GM12878 (cell line): Measurements from ENCODE around the gene ZNF827. TPM values are rescaled to one million over a fixed set of nuclear protein-coding genes. Genes with fewer than 3 reads are reported as not detected.

Experiments
- ATAC-seq: fragments of 200-7000 bp; cut with Tn5 transposase; 3 replicates; pipeline ENCODE4 v1.9.1; 2020; ENCODE audit warnings: mild to moderate bottlenecking, moderate library complexity
- BruUV-seq: library from RNA; stranded (reverse); fragments of 400-500 nt; replicated peaks from 2 replicates; lab custom pipeline; 2021; lab: Mats Ljungman, UMichigan
- CTCF ChIA-PET: fragments of 300-600 bp; sonication (Branson Sonifier 250); formaldehyde crosslinking; extraction: SDS; loops from one replicate; lab custom pipeline; 2021; ENCODE audit warnings: inconsistent platforms; lab: Yijun Ruan, JAX
- POLR2A ChIA-PET: fragments of 350-600 bp; formaldehyde crosslinking; extraction: SDS; loops from one replicate; lab custom pipeline; 2021; ENCODE audit warnings: inconsistent platforms; lab: Charles Lee
- RAD21 ChIA-PET: fragments of 300-600 bp; sonication (Branson Sonifier 250); formaldehyde crosslinking; loops from one replicate; lab custom pipeline; 2023; ENCODE audit warnings: antibody characterized with exemption; ENCODE audit not compliant: unreplicated experiment; lab: Charles Lee
- SMC1A ChIA-PET: fragments of 300-600 bp; sonication (Branson Sonifier 250); formaldehyde crosslinking; loops from one replicate; lab custom pipeline; 2023; ENCODE audit not compliant: unreplicated experiment, uncharacterized antibody; lab: Charles Lee
- DNase-seq: peaks from one replicate; pipeline ENCODE4 v3.0.0-alpha.2; 2011; ENCODE audit warnings: low read depth, low spot score
- FAIRE-seq: peaks from 3 replicates; lab custom pipeline; 2011; peaks lifted over from hg19 to GRCh38; lab: Jason Lieb, UNC
- H2AFZ ChIP-seq: 2 replicates; pipeline ENCODE4 v1.6.0; 2011; ENCODE audit warnings: low read depth, low read length, control low read depth; ENCODE audit not compliant: control insufficient read depth
- H3K27ac ChIP-seq: 2 replicates; pipeline ENCODE4 v1.5.1; 2011; ENCODE audit warnings: control low read depth; ENCODE audit not compliant: control insufficient read depth, insufficient read depth
- H3K27me3 ChIP-seq, 2 experiments: replicated peaks in 1 of 2; 2 replicates each; pipeline versions ENCODE4 v1.6.0 to v1.6.1; 2011; ENCODE audit warnings: low read length in 1 of 2; ENCODE audit not compliant: control insufficient read depth in 2 of 2, insufficient read depth in 2 of 2
- H3K36me3 ChIP-seq, 2 experiments: 2 replicates each; pipeline ENCODE4 v1.5.1; 2011; ENCODE audit warnings: low read length in 1 of 2; ENCODE audit not compliant: control insufficient read depth in 2 of 2, insufficient read depth in 2 of 2
- H3K4me1 ChIP-seq: 2 replicates; pipeline ENCODE4 v1.6.1; 2011; ENCODE audit warnings: mild to moderate bottlenecking, low read length, moderate library complexity, mixed read lengths; ENCODE audit not compliant: control insufficient read depth, insufficient read depth
- H3K4me2 ChIP-seq: 2 replicates; pipeline ENCODE4 v1.6.0; 2011; ENCODE audit warnings: control low read depth; ENCODE audit not compliant: control insufficient read depth, insufficient read depth
- H3K4me3 ChIP-seq: fragments of 200-600 bp; sonication (generic); 2 replicates; pipeline ENCODE4 v1.5.1; 2016
- H3K79me2 ChIP-seq: 2 replicates; pipeline ENCODE4 v1.6.0; 2011; ENCODE audit warnings: low read length; ENCODE audit not compliant: control insufficient read depth, insufficient read depth
- H3K9ac ChIP-seq: 2 replicates; pipeline ENCODE4 v1.8.0; 2011; ENCODE audit warnings: low read length, control low read depth, mixed read lengths; ENCODE audit not compliant: control insufficient read depth, insufficient read depth
- H3K9me3 ChIP-seq: replicated peaks from 3 replicates; pipeline ENCODE4 v1.5.1; 2011; ENCODE audit warnings: mild to moderate bottlenecking, low read length; ENCODE audit not compliant: control insufficient read depth, insufficient read depth
- H4K20me1 ChIP-seq: 2 replicates; pipeline ENCODE4 v1.6.0; 2011; ENCODE audit not compliant: control insufficient read depth, insufficient read depth
- ASH2L ChIP-seq: fragments of 300-600, 200-600 bp; sonication (generic); IDR thresholded peaks from 2 replicates; pipeline ENCODE4 v1.6.1; 2017; ENCODE audit warnings: low read depth, mild to moderate bottlenecking, borderline replicate concordance
- BMI1 ChIP-seq: fragments of 450-650 bp; IDR thresholded peaks from 2 replicates; pipeline ENCODE4 v1.6.1; 2016; ENCODE audit warnings: mild to moderate bottlenecking, moderate library complexity, borderline replicate concordance
- CEBPB ChIP-seq, 2 experiments: fragments of 150-350 bp in 1 of 2; IDR thresholded peaks; 2 replicates each; pipeline ENCODE4 v1.6.1; 2012 to 2014; ENCODE audit warnings: low read depth in 2 of 2, low read length in 2 of 2, borderline replicate concordance in 1 of 2, inconsistent platforms in 1 of 2
- FOS ChIP-seq: IDR thresholded peaks from 3 replicates; pipeline ENCODE4 v1.6.1; 2011; ENCODE audit warnings: borderline replicate concordance; ENCODE audit not compliant: insufficient read length; ENCODE audit errors: extremely low read depth
- GATAD2B ChIP-seq: fragments of 450-650 bp; conservative IDR thresholded peaks from 2 replicates; pipeline ENCODE4 v1.6.1; 2017; ENCODE audit warnings: low read depth, mild to moderate bottlenecking, moderate library complexity
- IKZF2 ChIP-seq, 2 experiments: fragments of 450-650 bp; IDR thresholded peaks; 2 replicates each; pipeline ENCODE4 v1.6.1; 2017; ENCODE audit warnings: mild to moderate bottlenecking in 2 of 2, moderate library complexity in 2 of 2
- IRF4 ChIP-seq: IDR thresholded peaks from 2 replicates; pipeline ENCODE4 v1.6.1; 2011; ENCODE audit warnings: low read depth, low read length
- JUNB ChIP-seq: IDR thresholded peaks from 2 replicates; pipeline ENCODE4 v1.6.1; 2016; ENCODE audit warnings: antibody characterized with exemption, mild to moderate bottlenecking
- JUND ChIP-seq: IDR thresholded peaks from 2 replicates; pipeline ENCODE4 v1.6.1; 2012; ENCODE audit warnings: low read depth, mild to moderate bottlenecking, low read length, improper control_type of control experiment, moderate library complexity
- MEF2B ChIP-seq: fragments of 450-650 bp; IDR thresholded peaks from 2 replicates; pipeline ENCODE4 v1.6.1; 2018; ENCODE audit warnings: mild to moderate bottlenecking, moderate library complexity; ENCODE audit not compliant: partially characterized antibody, poor library complexity, severe bottlenecking
- MYC ChIP-seq: IDR thresholded peaks from 2 replicates; pipeline ENCODE4 v1.6.1; 2011; ENCODE audit warnings: mild to moderate bottlenecking, low read length, moderate library complexity, inconsistent platforms; ENCODE audit not compliant: insufficient read depth, insufficient replicate concordance, insufficient read length, severe bottlenecking
- POU2F2 ChIP-seq: IDR thresholded peaks from 3 replicates; pipeline ENCODE4 v1.6.1; 2011; ENCODE audit warnings: low read depth, mild to moderate bottlenecking, low read length, borderline replicate concordance
- RB1 ChIP-seq: fragments of 450-650 bp; formaldehyde crosslinking; IDR thresholded peaks from 2 replicates; pipeline ENCODE4 v1.6.1; 2017; ENCODE audit warnings: mild to moderate bottlenecking, borderline replicate concordance
- RCOR1 ChIP-seq: conservative IDR thresholded peaks from 2 replicates; pipeline ENCODE4 v1.6.1; 2012; ENCODE audit warnings: low read depth, low read length, improper control_type of control experiment
- SREBF2 ChIP-seq: IDR thresholded peaks from 2 replicates; pipeline ENCODE4 v1.6.1; 2012; ENCODE audit warnings: mild to moderate bottlenecking, low read length
- ZNF207 ChIP-seq: fragments of 450-650 bp; IDR thresholded peaks from 2 replicates; pipeline ENCODE4 v1.6.1; 2014; ENCODE audit warnings: antibody characterized with exemption, mild to moderate bottlenecking, borderline replicate concordance
- WGBS: methylation state at CpG from one replicate; pipeline ENCODE4 v1.1.6; 2016; ENCODE audit warnings: low lambda C conversion rate; ENCODE audit not compliant: insufficient replicate concordance, insufficient coverage; ENCODE audit errors: missing lambda C conversion rate; 5-methylcytosine and 5-hydroxymethylcytosine counted together
- in situ Hi-C: fragments of 300-500 bp; cut with MboI; formaldehyde crosslinking; loops from 9 replicates; pipeline ENCODE4 v1.14.3; 2018; ENCODE audit warnings: mixed read lengths
- intact Hi-C: fragments of 100-400 bp; cut with micrococcal nuclease; formaldehyde crosslinking; loops from one replicate; pipeline ENCODE4 v1.14.2; 2022; ENCODE audit not compliant: unreplicated experiment
- polyA plus RNA-seq, 11 experiments: library from polyadenylated mRNA; depleted of rRNA in 4 of 11; unstranded in 6 of 11; stranded (reverse) in 5 of 11; fragments of >200 nt; fragmentation: Nextera tagmentation in 4 of 11; fragmentation: Illumina TruSeq in 1 of 11; extraction: Ambion mirVana in 4 of 11; extraction: Trizol in 1 of 11; gene quantifications; 1 replicate in 1 of 11; 2 replicates in 10 of 11; pipeline versions ENCODE4 v1.2.1 to v1.2.3, GENCODE V29; 2011 to 2016; ENCODE audit warnings: inconsistent platforms in 2 of 11, missing spikeins in 2 of 11, low read depth in 1 of 11
- total RNA-seq, 4 experiments: library from RNA; depleted of rRNA in 3 of 4; stranded (reverse); fragments of >200 nt in 3 of 4; fragmentation: Illumina TruSeq in 1 of 4; extraction: Trizol in 1 of 4; gene quantifications; 2 replicates each; pipeline versions ENCODE4 v1.2.1 to v1.2.3, GENCODE V29; 2013 to 2021
- TF ChIP-seq, protein P1 (sequence below): fragments of 450-650 bp; IDR thresholded peaks from 2 replicates; pipeline ENCODE4 v1.6.1; 2017; ENCODE audit warnings: mild to moderate bottlenecking
- TF ChIP-seq, protein P2 (sequence below): IDR thresholded peaks from 2 replicates; pipeline ENCODE4 v1.6.1; 2011; ENCODE audit warnings: borderline replicate concordance, low read depth, mild to moderate bottlenecking, moderate library complexity, mixed read lengths, low read length; ENCODE audit not compliant: insufficient read depth; ENCODE audit errors: extremely low read length
- TF ChIP-seq, protein P3 (sequence below): IDR thresholded peaks from 2 replicates; pipeline ENCODE4 v1.6.1; 2012; ENCODE audit warnings: low read depth, low read length, improper control_type of control experiment

The ZNF827 gene
- total and polyA plus RNA-seq, 10 of the 15 experiments (the other 5 are each of a cell fraction or from before 2014, with no cell fraction given) = 3.8 to 31.5 (median 13.6) TPM

DNA sequence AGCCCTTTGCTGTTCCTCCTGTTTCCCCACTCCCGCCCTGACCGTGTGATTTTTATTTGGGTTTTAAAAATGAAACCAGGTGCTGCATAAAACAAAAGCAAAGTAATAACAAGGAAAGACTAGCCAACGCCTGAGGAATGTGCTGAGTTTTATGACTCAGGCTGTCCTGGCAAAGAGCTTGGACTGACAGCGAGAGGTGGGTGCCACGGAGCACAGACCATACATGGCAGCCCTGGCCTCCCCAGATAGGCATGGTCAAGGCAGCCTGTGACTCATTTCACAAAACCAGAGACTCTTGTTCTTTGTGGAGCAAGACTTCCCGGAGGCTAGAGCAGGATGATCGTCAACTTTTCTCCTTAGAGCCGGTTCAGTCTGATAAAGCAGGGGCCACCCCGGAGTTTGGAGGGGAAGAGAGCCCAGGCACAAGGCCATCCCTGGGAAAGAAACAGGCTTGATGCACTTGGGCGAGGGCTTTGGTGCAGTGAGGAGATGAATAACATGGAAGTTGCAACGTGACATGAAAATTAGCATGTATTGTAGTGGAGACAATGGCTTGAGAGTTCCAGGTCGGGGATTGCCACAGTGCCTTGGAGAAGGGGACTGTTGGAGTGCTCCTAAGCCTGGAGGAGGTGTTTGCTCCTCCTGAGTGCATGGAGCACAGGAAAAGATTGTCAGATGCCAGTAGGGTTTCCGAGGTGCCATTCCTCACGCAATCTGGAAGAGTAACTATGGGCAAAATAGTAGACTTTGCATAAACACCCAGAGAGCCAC is 203.9 kb downstream of the ZNF827 start (continued):
- TF ChIP-seq, protein P1, sequence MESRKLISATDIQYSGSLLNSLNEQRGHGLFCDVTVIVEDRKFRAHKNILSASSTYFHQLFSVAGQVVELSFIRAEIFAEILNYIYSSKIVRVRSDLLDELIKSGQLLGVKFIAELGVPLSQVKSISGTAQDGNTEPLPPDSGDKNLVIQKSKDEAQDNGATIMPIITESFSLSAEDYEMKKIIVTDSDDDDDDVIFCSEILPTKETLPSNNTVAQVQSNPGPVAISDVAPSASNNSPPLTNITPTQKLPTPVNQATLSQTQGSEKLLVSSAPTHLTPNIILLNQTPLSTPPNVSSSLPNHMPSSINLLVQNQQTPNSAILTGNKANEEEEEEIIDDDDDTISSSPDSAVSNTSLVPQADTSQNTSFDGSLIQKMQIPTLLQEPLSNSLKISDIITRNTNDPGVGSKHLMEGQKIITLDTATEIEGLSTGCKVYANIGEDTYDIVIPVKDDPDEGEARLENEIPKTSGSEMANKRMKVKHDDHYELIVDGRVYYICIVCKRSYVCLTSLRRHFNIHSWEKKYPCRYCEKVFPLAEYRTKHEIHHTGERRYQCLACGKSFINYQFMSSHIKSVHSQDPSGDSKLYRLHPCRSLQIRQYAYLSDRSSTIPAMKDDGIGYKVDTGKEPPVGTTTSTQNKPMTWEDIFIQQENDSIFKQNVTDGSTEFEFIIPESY = no peak
- peak; percentile 42 to 60; a peak in 3 of 4 replicates for TF ChIP-seq IKZF2 (IDR thresholded peaks at IDR 0.05)
- TF ChIP-seq ASH2L = no peak
- peak; percentile 72 for TF ChIP-seq JUNB
- TF ChIP-seq IRF4 = peak; percentile 73; the same call in 1 of the 2 replicates
- TF ChIP-seq, all 136 proteins: peak for 11

DNA sequence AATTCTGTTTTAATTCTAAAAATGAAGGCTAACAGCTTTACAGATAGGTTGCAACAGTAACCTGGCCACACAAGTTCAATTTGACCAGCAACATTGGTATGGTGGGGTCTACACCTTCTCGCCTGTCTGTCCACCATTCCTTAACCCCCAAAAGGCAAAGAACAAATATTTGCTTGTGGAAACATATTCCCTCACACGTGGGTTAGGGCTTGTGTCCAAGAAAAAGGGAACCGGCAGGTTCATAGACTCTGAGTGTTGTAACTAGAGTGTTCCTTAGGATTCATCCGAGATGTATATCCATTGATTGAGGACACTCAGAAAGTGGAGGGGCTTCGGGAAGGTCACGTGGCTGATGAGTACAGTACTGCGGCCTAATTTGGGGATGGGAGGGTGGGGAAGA is 204.6 kb downstream of the ZNF827 start:
- no peak overlapping the region; the same call in 1 of the 2 replicates for H3K4me3 ChIP-seq
- no peak overlapping the region for H3K9ac ChIP-seq
- ChIA-PET RAD21 (interaction anchor here (1.5 kb wide), 1 partner anchor 110 kb away, joined by 4 read pairs; no protein-coding TSS in a partner anchor), SMC1A (no interaction called here), CTCF (no interaction called here), POLR2A (no interaction called here)
- H3K27ac ChIP-seq = no peak overlapping the region
- H3K9me3 ChIP-seq = no peaks in the 10 kb centered on the region
- intact Hi-C loops (loop anchor here (2.0 to 5.0 kb wide), 3 partner anchors 75 to 203 kb away; partner anchors contain the start of genes MMAA and ZNF827), in situ Hi-C loops (no loop called here)
- H3K27me3 ChIP-seq = no peaks in the 10 kb centered on the region; a peak in 1 of 4 replicates
- H3K36me3 ChIP-seq = no peaks in the 10 kb centered on the region
- FAIRE-seq (peak; percentile 61), DNase-seq (no peak), ATAC-seq (no peak)
- peak overlapping the region; percentile 56 for H3K4me2 ChIP-seq
- H3K79me2 ChIP-seq = no peaks in the 10 kb centered on the region
- BruUV-seq = no TSS peak
- peaks cover 16% of the 10 kb centered on the region for H3K4me1 ChIP-seq
- WGBS = 70% methylated on average over 7 of the region's 7 CpGs
- no peak overlapping the region for H2AFZ ChIP-seq
- no peaks in the 10 kb centered on the region for H4K20me1 ChIP-seq
- TF ChIP-seq, protein P2, sequence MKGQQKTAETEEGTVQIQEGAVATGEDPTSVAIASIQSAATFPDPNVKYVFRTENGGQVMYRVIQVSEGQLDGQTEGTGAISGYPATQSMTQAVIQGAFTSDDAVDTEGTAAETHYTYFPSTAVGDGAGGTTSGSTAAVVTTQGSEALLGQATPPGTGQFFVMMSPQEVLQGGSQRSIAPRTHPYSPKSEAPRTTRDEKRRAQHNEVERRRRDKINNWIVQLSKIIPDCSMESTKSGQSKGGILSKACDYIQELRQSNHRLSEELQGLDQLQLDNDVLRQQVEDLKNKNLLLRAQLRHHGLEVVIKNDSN = no peak
- no peak for TF ChIP-seq RCOR1
- no peak for TF ChIP-seq ZNF207
- TF ChIP-seq MYC = no peak
- no peak for TF ChIP-seq GATAD2B
- TF ChIP-seq SREBF2 = no peak
- TF ChIP-seq POU2F2 = no peak
- TF ChIP-seq, protein P3, sequence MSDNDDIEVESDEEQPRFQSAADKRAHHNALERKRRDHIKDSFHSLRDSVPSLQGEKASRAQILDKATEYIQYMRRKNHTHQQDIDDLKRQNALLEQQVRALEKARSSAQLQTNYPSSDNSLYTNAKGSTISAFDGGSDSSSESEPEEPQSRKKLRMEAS = no peak
- no peak for TF ChIP-seq BMI1
- no peak for TF ChIP-seq FOS
- no peak for TF ChIP-seq JUND
- no peak for TF ChIP-seq RB1
- TF ChIP-seq CEBPB (IDR thresholded peaks at IDR 0.05; ENCODE audit: borderline replicate concordance in 1 of 2, low read depth in 2 of 2, low read length in 2 of 2) = no peak
- no peak for TF ChIP-seq MEF2B
